MM.1S (cell line): ENCODE data around the gene NR5A2.

Source experiments
- CTCF ChIP-seq: fragments of 300-600 bp; sonication (generic); IDR thresholded peaks from 2 replicates; pipeline ENCODE4 v1.5.1; 2016; ENCODE audit warnings: antibody characterized with exemption, low read length, mixed read lengths
- EZH2 ChIP-seq: fragments of 300-600 bp; sonication (generic); optimal IDR thresholded peaks from 2 replicates; pipeline ENCODE3; 2017; ENCODE audit warnings: low read depth, mild to moderate bottlenecking, antibody characterized with exemption, low read length, mixed read lengths
- EZH2phosphoT487 ChIP-seq: fragments of 300-600 bp; sonication (generic); IDR thresholded peaks from 2 replicates; pipeline ENCODE4 v1.6.1; 2018; ENCODE audit warnings: antibody characterized with exemption, low read length

GRCh38 chr1:200174525-200175295 is 147.2 kb downstream of the NR5A2 start:
- TF ChIP-seq CTCF: no peak
- no peak for TF ChIP-seq EZH2phosphoT487
- no peak for TF ChIP-seq EZH2
